ENCODE measurements around the gene PYGM.

PYGM gene

DNA sequence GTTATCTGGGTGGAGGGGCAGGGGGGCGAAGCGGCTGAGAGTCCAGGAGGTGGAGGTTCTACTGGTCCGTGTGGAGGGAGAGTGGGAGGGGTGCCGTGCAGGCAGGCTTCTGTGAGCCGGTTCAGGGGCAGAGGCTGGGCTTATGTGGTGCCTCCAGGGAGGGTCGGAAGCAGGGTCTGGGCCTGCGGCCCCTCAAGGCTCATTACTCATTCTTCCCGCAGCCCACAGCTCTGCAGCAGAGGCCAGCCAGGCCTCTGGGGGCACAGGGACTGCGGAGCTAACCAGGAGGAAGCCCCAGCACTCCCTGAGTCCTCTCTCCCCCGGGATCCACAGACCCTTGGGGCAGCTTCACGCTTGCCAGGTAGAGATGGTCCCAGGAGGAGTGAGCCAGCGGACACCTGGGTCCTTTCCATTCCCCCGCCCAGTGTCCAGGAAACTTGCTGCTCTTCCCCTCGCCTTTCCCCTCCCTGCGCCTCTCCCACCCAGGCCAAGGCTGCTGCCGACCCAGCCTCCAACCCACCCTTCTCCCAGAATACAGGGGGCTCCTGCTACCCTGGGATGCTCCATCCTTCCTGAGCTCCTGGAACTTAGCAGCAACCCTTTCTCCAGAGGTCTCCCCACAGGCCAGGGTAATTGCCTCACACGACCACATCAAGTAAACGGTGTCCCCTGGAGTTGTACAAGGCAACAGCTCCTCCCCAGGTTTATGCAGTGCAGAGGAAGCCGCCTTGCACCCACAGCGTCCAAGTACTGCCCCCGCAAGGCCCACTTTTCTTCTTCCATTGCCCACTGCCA lies 43.1 kb downstream of the PYGM start:
- TF ChIP-seq, protein P1, sequence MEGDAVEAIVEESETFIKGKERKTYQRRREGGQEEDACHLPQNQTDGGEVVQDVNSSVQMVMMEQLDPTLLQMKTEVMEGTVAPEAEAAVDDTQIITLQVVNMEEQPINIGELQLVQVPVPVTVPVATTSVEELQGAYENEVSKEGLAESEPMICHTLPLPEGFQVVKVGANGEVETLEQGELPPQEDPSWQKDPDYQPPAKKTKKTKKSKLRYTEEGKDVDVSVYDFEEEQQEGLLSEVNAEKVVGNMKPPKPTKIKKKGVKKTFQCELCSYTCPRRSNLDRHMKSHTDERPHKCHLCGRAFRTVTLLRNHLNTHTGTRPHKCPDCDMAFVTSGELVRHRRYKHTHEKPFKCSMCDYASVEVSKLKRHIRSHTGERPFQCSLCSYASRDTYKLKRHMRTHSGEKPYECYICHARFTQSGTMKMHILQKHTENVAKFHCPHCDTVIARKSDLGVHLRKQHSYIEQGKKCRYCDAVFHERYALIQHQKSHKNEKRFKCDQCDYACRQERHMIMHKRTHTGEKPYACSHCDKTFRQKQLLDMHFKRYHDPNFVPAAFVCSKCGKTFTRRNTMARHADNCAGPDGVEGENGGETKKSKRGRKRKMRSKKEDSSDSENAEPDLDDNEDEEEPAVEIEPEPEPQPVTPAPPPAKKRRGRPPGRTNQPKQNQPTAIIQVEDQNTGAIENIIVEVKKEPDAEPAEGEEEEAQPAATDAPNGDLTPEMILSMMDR (IDR thresholded peaks at IDR 0.05; ENCODE audit: borderline replicate concordance, control extremely low read depth, extremely low read depth, insufficient read depth, missing control alignments): no peak
- in situ Hi-C loops (cut with MboI; ENCODE audit: low sequenced_read_pairs, unreplicated experiment): no loop called here
- DNase-seq (ENCODE audit: low spot score): no peak

DNA sequence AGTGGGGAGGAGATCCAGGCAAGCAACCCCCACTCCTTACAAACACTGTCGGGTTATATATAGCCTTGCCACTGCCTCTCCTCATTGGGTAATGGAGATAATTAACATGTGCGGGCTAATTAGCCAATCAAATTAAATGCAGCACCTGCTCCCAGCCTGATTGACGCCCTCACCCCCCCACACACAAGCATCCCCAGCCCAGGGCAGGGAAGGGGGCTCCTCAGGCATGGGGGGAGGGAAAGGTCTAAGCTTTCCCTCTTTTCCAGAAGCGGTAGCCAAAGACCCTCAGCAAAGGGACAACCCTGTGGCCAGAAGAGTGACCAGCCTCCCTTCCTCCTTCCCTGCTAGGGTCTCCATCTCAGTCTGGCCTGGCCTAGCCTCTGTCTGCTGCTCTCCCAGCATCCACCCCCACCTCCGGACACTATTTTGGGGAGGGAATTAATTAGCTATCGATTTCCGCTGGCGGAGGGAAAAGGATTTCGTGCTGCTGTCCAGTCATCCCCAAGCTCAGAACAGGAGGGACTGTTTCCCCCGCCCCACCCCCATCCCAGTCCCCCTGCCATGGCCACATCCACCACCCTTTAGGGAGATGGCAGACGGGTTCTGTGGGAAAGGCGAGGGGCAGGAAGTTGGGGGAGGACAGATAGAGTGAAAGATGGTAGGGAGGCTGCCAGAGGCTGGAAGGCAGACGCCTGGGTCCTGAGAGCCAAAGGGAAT lies 43.9 kb downstream of the PYGM start:
- in situ Hi-C loops (cut with MboI; ENCODE audit: low sequenced_read_pairs, unreplicated experiment): no loop called here
- DNase-seq (ENCODE audit: low spot score): no peak
- TF ChIP-seq, protein P1 (IDR thresholded peaks at IDR 0.05; ENCODE audit: borderline replicate concordance, control extremely low read depth, extremely low read depth, insufficient read depth, missing control alignments): no peak

DNA sequence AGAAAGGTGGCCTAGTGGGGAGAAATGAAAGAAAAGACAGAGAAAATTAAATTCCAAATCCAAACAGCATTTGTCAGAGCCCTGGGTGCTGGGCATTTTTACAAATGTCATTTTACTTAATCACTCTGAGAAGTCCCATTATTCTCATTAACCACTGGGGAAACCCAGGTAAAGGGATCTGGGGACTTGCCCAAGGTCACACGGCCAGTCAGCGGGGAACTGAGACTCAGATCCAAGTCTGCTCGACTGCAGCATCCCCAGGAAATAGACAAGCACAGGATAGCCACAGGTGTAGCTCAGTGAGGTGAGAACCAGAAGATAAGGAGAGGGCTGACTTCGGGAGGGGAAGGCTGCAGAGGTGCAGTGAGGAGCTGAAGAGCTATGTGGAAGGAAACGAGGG lies 44.7 kb downstream of the PYGM start:
- TF ChIP-seq, protein P1 (IDR thresholded peaks at IDR 0.05; ENCODE audit: borderline replicate concordance, control extremely low read depth, extremely low read depth, insufficient read depth, missing control alignments): no peak
- DNase-seq (ENCODE audit: low spot score): no peak
- in situ Hi-C loops (cut with MboI; ENCODE audit: low sequenced_read_pairs, unreplicated experiment): no loop called here

DNA sequence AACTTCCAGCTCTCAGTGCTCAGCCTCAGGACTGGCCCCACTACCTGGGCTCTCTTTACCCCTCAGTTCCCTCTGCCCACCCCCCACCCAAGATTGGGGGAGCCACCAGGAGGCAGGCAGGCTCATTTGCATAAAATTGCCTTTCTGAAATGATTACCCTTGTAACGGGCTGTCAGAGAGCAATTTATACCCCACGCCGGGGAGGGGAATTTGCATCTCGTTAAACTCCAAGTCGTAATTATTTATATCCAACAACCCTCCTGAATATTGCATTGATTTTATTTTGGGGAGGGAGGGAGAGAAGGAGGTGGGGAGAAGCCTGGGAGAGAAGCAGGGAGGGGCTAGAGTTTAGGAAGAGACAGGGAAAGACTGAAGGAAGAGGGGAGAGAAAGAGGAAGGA lies 45.1 kb downstream of the PYGM start:
- TF ChIP-seq, protein P1 (IDR thresholded peaks at IDR 0.05; ENCODE audit: borderline replicate concordance, control extremely low read depth, extremely low read depth, insufficient read depth, missing control alignments): no peak
- no peak for DNase-seq (ENCODE audit: low spot score)
- in situ Hi-C loops (cut with MboI; ENCODE audit: low sequenced_read_pairs, unreplicated experiment): no loop called here

DNA sequence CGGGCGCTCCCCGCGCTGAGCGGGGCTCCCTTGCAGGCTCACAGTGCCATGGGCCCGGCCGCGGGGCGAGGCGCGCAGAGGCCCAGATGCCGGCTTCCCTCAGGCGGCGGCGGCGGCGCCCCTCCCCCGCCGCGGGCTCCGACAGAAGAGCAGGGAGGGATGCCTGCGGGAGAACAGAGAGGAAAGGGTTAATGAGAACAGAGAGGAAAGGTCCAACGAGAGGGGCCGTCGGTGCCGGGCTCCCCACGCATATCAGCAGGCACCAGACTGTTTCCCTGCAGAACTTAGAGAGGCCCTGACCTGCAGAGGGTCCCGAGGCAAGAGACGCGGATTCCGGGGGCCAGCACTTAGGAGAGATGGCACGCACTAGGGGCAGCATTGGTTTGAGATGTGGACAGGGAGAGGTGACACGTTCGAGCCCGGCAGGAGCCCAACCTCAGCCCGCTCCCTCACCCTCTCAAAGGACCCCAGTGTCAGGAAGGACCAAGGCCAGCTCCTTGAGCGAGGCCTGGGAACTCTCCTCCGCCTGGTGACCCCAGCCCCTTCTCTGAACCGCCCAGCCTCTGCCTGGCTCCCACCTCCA lies 45.9 kb downstream of the PYGM start:
- no peak for DNase-seq (ENCODE audit: low spot score)
- TF ChIP-seq, protein P1 (IDR thresholded peaks at IDR 0.05; ENCODE audit: borderline replicate concordance, control extremely low read depth, extremely low read depth, insufficient read depth, missing control alignments): no peak
- in situ Hi-C loops (cut with MboI; ENCODE audit: low sequenced_read_pairs, unreplicated experiment): no loop called here

DNA sequence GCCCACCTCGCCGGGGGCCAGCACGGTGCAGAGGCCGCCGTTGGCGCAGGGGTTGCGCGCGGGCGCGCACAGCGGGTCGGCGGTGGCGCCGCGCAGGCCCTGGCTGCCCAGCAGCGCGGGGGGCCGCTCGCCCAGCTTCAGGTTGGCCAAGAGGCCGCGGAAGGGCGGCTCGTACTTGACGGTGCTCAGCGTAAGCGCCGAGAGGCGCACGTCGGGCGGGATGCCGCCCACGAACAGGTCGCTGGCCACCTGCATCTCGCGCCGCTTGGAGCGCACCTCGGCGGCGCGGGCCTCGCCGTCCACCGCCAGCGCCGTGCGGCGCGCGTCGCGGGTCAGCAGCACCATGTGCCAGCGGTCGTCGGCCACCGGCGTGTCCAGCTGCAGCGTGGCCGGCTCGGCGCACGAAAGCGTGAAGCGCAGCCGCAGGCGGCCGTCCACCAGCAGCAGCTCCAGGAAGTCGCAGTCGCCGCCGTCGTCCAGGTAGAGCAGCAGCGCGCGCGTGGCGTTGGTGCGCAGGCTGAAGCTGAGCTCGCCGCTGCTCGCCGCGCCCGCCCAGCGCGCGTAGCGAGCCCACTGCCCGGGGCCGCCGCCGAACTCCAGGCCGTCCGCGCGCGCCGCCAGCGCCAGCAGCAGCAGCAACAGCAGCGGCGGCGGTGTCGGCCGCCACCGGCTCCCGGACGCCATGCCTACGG lies 46.6 kb downstream of the PYGM start:
- in situ Hi-C loops (cut with MboI; ENCODE audit: low sequenced_read_pairs, unreplicated experiment): no loop called here
- no peak for DNase-seq (ENCODE audit: low spot score)
- TF ChIP-seq, protein P1 (IDR thresholded peaks at IDR 0.05; ENCODE audit: borderline replicate concordance, control extremely low read depth, extremely low read depth, insufficient read depth, missing control alignments): no peak

Measured in GM13976 (cell line).